ENCODE measurements around the gene CUL4A. TPM values are rescaled to one million over a fixed set of nuclear protein-coding genes. Genes with fewer than 3 reads are reported as not detected.

CUL4A gene
- total and polyA plus RNA-seq, 9 of the 15 experiments (the other 6 are each of a cell fraction or from before 2014, with no cell fraction given), result 21.1 to 92.0 (median 63.2) TPM

- peak; percentile 98 for TF ChIP-seq ZNF512 (tag; IDR thresholded peaks at IDR 0.05)
- peak; percentile 52; the same call in 1 of the 2 replicates for TF ChIP-seq NCOR1 (IDR thresholded peaks at IDR 0.05)
- TF ChIP-seq, protein P1, sequence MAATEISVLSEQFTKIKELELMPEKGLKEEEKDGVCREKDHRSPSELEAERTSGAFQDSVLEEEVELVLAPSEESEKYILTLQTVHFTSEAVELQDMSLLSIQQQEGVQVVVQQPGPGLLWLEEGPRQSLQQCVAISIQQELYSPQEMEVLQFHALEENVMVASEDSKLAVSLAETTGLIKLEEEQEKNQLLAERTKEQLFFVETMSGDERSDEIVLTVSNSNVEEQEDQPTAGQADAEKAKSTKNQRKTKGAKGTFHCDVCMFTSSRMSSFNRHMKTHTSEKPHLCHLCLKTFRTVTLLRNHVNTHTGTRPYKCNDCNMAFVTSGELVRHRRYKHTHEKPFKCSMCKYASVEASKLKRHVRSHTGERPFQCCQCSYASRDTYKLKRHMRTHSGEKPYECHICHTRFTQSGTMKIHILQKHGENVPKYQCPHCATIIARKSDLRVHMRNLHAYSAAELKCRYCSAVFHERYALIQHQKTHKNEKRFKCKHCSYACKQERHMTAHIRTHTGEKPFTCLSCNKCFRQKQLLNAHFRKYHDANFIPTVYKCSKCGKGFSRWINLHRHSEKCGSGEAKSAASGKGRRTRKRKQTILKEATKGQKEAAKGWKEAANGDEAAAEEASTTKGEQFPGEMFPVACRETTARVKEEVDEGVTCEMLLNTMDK (IDR thresholded peaks at IDR 0.05; ENCODE audit: borderline replicate concordance, insufficient read depth, low read depth, low read length, poor library complexity, severe bottlenecking), result peak; percentile 88
- TF ChIP-seq ZNF280A (IDR thresholded peaks at IDR 0.05; ENCODE audit: low read depth, partially characterized antibody), result no peak
- TF ChIP-seq, protein P2, sequence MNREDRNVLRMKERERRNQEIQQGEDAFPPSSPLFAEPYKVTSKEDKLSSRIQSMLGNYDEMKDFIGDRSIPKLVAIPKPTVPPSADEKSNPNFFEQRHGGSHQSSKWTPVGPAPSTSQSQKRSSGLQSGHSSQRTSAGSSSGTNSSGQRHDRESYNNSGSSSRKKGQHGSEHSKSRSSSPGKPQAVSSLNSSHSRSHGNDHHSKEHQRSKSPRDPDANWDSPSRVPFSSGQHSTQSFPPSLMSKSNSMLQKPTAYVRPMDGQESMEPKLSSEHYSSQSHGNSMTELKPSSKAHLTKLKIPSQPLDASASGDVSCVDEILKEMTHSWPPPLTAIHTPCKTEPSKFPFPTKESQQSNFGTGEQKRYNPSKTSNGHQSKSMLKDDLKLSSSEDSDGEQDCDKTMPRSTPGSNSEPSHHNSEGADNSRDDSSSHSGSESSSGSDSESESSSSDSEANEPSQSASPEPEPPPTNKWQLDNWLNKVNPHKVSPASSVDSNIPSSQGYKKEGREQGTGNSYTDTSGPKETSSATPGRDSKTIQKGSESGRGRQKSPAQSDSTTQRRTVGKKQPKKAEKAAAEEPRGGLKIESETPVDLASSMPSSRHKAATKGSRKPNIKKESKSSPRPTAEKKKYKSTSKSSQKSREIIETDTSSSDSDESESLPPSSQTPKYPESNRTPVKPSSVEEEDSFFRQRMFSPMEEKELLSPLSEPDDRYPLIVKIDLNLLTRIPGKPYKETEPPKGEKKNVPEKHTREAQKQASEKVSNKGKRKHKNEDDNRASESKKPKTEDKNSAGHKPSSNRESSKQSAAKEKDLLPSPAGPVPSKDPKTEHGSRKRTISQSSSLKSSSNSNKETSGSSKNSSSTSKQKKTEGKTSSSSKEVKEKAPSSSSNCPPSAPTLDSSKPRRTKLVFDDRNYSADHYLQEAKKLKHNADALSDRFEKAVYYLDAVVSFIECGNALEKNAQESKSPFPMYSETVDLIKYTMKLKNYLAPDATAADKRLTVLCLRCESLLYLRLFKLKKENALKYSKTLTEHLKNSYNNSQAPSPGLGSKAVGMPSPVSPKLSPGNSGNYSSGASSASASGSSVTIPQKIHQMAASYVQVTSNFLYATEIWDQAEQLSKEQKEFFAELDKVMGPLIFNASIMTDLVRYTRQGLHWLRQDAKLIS (CRISPR knock-in tag; IDR thresholded peaks at IDR 0.05), result peak; percentile 59; the same call in 1 of the 2 replicates
- no peak for TF ChIP-seq CHD1 (IDR thresholded peaks at IDR 0.05; ENCODE audit: low read length)
- no peak for TF ChIP-seq ZC3H8 (IDR thresholded peaks at IDR 0.05)
- no peak for TF ChIP-seq PRMT5 (CRISPR knock-in tag; IDR thresholded peaks at IDR 0.05)
- peak; percentile 46; the same call in 1 of the 2 replicates for TF ChIP-seq ARID1B (IDR thresholded peaks at IDR 0.05)
- no peak for TF ChIP-seq NCOA6 (IDR thresholded peaks at IDR 0.05)
- TF ChIP-seq, protein P3, sequence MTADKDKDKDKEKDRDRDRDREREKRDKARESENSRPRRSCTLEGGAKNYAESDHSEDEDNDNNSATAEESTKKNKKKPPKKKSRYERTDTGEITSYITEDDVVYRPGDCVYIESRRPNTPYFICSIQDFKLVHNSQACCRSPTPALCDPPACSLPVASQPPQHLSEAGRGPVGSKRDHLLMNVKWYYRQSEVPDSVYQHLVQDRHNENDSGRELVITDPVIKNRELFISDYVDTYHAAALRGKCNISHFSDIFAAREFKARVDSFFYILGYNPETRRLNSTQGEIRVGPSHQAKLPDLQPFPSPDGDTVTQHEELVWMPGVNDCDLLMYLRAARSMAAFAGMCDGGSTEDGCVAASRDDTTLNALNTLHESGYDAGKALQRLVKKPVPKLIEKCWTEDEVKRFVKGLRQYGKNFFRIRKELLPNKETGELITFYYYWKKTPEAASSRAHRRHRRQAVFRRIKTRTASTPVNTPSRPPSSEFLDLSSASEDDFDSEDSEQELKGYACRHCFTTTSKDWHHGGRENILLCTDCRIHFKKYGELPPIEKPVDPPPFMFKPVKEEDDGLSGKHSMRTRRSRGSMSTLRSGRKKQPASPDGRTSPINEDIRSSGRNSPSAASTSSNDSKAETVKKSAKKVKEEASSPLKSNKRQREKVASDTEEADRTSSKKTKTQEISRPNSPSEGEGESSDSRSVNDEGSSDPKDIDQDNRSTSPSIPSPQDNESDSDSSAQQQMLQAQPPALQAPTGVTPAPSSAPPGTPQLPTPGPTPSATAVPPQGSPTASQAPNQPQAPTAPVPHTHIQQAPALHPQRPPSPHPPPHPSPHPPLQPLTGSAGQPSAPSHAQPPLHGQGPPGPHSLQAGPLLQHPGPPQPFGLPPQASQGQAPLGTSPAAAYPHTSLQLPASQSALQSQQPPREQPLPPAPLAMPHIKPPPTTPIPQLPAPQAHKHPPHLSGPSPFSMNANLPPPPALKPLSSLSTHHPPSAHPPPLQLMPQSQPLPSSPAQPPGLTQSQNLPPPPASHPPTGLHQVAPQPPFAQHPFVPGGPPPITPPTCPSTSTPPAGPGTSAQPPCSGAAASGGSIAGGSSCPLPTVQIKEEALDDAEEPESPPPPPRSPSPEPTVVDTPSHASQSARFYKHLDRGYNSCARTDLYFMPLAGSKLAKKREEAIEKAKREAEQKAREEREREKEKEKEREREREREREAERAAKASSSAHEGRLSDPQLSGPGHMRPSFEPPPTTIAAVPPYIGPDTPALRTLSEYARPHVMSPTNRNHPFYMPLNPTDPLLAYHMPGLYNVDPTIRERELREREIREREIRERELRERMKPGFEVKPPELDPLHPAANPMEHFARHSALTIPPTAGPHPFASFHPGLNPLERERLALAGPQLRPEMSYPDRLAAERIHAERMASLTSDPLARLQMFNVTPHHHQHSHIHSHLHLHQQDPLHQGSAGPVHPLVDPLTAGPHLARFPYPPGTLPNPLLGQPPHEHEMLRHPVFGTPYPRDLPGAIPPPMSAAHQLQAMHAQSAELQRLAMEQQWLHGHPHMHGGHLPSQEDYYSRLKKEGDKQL (CRISPR knock-in tag; IDR thresholded peaks at IDR 0.05; ENCODE audit: borderline replicate concordance), result no peak
Observed at GRCh38 chr13:113296823-113297369, 87.5 kb downstream of the CUL4A start, which contains the start of gene LAMP1 (continued).

Measured in K562 (cell line).